HepG2 (cell line): ENCODE data around the gene TMUB1. TPM values are rescaled to one million over a fixed set of nuclear protein-coding genes. Genes with fewer than 3 reads are reported as not detected.

Source experiments
- ARID4A ChIP-seq: sonication (generic); formaldehyde crosslinking; IDR thresholded peaks from 2 replicates; pipeline ENCODE4 v1.5.0; 2020; ENCODE audit warnings: mild to moderate bottlenecking, missing genetic modification reagents, borderline replicate concordance
- BHLHE40 ChIP-seq: IDR thresholded peaks from 2 replicates; pipeline ENCODE4 v1.6.1; 2011; ENCODE audit warnings: low read length, improper control_type of control experiment
- CCDC6 ChIP-seq: sonication (generic); formaldehyde crosslinking; IDR thresholded peaks from 2 replicates; pipeline ENCODE4 v1.8.1; 2022; ENCODE audit warnings: mild to moderate bottlenecking, missing genetic modification reagents, moderate library complexity
- CHD4 ChIP-seq: fragments of 200-600 bp; sonication (generic); IDR thresholded peaks from 2 replicates; pipeline ENCODE4 v1.7.0; 2017; ENCODE audit warnings: mild to moderate bottlenecking, low read length, borderline replicate concordance
- CTCF ChIP-seq: sonication (generic); formaldehyde crosslinking; IDR thresholded peaks from 2 replicates; pipeline ENCODE4 v1.5.0; 2020; ENCODE audit warnings: mild to moderate bottlenecking, missing genetic modification reagents, moderate library complexity
- EP300 ChIP-seq, 3 experiments: sonication (generic) in 1 of 3; formaldehyde crosslinking in 1 of 3; IDR thresholded peaks; 2 replicates each; pipeline versions ENCODE4 v1.5.1 to v1.6.1; 2011 to 2020; ENCODE audit warnings: low read depth in 2 of 3, low read length in 2 of 3, borderline replicate concordance in 1 of 3, improper control_type of control experiment in 1 of 3, mild to moderate bottlenecking in 1 of 3, missing genetic modification reagents in 1 of 3, moderate library complexity in 1 of 3
- MATR3 ChIP-seq: sonication (generic); formaldehyde crosslinking; IDR thresholded peaks from 2 replicates; pipeline ENCODE4 v1.4.0; 2020; ENCODE audit warnings: missing genetic modification reagents
- NCOA5 ChIP-seq: sonication (generic); formaldehyde crosslinking; IDR thresholded peaks from 2 replicates; pipeline ENCODE4 v1.4.0; 2020; ENCODE audit warnings: missing genetic modification reagents
- RAD21 ChIP-seq: fragments of 450-650 bp; formaldehyde crosslinking; IDR thresholded peaks from 2 replicates; pipeline ENCODE4 v1.5.0; 2020; ENCODE audit warnings: mild to moderate bottlenecking
- ZFP91 ChIP-seq: sonication (generic); formaldehyde crosslinking; IDR thresholded peaks from 2 replicates; pipeline ENCODE4 v1.9.0; 2022; ENCODE audit warnings: missing genetic modification reagents, mild to moderate bottlenecking, borderline replicate concordance
- ZNF18 ChIP-seq: sonication (generic); formaldehyde crosslinking; IDR thresholded peaks from 2 replicates; pipeline ENCODE4 v1.8.0; 2022; ENCODE audit warnings: mild to moderate bottlenecking, missing genetic modification reagents; ENCODE audit not compliant: insufficient replicate concordance
- ZNF280D ChIP-seq: sonication (generic); formaldehyde crosslinking; IDR thresholded peaks from 2 replicates; pipeline ENCODE4 v1.5.1; 2020; ENCODE audit warnings: mild to moderate bottlenecking, missing genetic modification reagents
- ZNF550 ChIP-seq: sonication (generic); formaldehyde crosslinking; IDR thresholded peaks from 2 replicates; pipeline ENCODE4 v1.4.0; 2020; ENCODE audit warnings: mild to moderate bottlenecking, missing genetic modification reagents, borderline replicate concordance
- ZNF660 ChIP-seq: sonication (generic); formaldehyde crosslinking; IDR thresholded peaks from 2 replicates; pipeline ENCODE4 v1.5.1; 2020; ENCODE audit warnings: mild to moderate bottlenecking, low read depth, missing genetic modification reagents, borderline replicate concordance
- polyA plus RNA-seq, 8 experiments: library from polyadenylated mRNA; depleted of rRNA in 3 of 8; stranded (reverse) in 7 of 8; unstranded in 1 of 8; fragments of >200 nt; fragmentation: Illumina TruSeq in 4 of 8; extraction: Trizol in 4 of 8; gene quantifications; 2 replicates each; pipeline versions ENCODE4 v1.2.1 to v1.2.3, GENCODE V29; 2011 to 2016; ENCODE audit warnings: low read depth in 4 of 8, missing spikeins in 1 of 8, mixed read lengths in 1 of 8; ENCODE audit not compliant: insufficient read depth in 1 of 8
- total RNA-seq, 5 experiments: library from RNA; depleted of rRNA; stranded (reverse); fragments of >200 nt; fragmentation: Illumina TruSeq; extraction: Trizol; gene quantifications; 2 replicates each; pipeline ENCODE4 v1.2.3, GENCODE V29; 2016; ENCODE audit warnings: low read depth in 1 of 5

The TMUB1 gene
- total and polyA plus RNA-seq, 2 of the 13 experiments (the other 11 are each of a cell fraction or from before 2014, with no cell fraction given), result 44.8 to 51.6 TPM

GRCh38 chr7:151062399-151063211 is 20.7 kb downstream of the TMUB1 start (continued):
- TF ChIP-seq ZNF280D (CRISPR knock-in tag) (no peak), CHD4 (peak; percentile 52), CTCF (CRISPR knock-in tag) (0 out of 2 replicates have a peak, but pooled peaks have one; percentile 3), CCDC6 (CRISPR knock-in tag) (no peak; the same call in 1 of the 2 replicates), ZNF550 (no peak), RAD21 (CRISPR knock-in tag) (peak; percentile 35), ZNF660 (CRISPR knock-in tag) (no peak), NCOA5 (CRISPR knock-in tag) (no peak), ZNF18 (CRISPR knock-in tag) (no peak), ARID4A (CRISPR knock-in tag) (peak; percentile 89), EP300 (IDR thresholded peaks at IDR 0.05; ENCODE audit: low read depth in 2 of 2, low read length in 2 of 2) (peak in 1 of 2 experiments; percentile 29; a peak in 1 of 4 replicates), EP300 (CRISPR knock-in tag; IDR thresholded peaks at IDR 0.05; ENCODE audit: borderline replicate concordance) (no peak), ZFP91 (CRISPR knock-in tag) (peak; percentile 81; the same call in 1 of the 2 replicates), BHLHE40 (peak; percentile 99), MATR3 (no peak)
